OCI-LY7 (cell line): Measurements from ENCODE around the gene RUNX1.

ENCODE experiments used
- CTCF ChIP-seq: fragments of 200-600 bp; sonication (generic); conservative IDR thresholded peaks from 2 replicates; pipeline ENCODE4 v1.5.1; 2014; ENCODE audit warnings: mild to moderate bottlenecking, antibody characterized with exemption, low read length, moderate library complexity, mixed read lengths
- EZH2phosphoT487 ChIP-seq: fragments of 200-600 bp; sonication (generic); IDR thresholded peaks from 2 replicates; pipeline ENCODE4 v1.6.1; 2018; ENCODE audit warnings: low read depth, borderline replicate concordance, mild to moderate bottlenecking, mixed run types, antibody characterized with exemption, low read length, moderate library complexity, mixed read lengths

DNA sequence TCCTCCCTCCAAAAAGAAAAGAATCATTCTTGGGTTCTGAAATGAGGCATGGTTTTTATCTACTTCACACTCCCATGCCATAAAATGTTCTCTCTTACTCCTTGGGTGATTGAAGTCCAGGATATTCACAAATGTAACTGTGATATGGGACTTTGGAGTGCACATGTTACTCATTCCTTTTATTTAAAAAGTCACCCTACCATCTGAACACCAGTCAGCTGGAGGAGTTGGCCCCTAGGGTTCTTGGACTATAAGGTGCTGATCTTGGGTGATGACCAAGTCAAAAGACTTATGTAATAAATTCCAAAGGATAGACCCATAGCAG, 251.9 kb downstream of the RUNX1 start:
- TF ChIP-seq CTCF = no peak
- TF ChIP-seq EZH2phosphoT487 = no peak
